Transverse colon (tissue), 4 donors: ENCODE measurements around the gene KAT6B.

Experiments
- EP300 ChIP-seq: sonication (generic); formaldehyde crosslinking; IDR thresholded peaks from one replicate; pipeline ENCODE4 v1.6.1; 2017; ENCODE audit warnings: antibody characterized with exemption, low read depth
- POLR2AphosphoS5 ChIP-seq, 3 donors: sonication (generic); formaldehyde crosslinking; IDR thresholded peaks; one replicate each; pipeline ENCODE4 v1.6.1; 2016; ENCODE audit warnings: antibody characterized with exemption in 3 of 3
- TF ChIP-seq, protein P1 (sequence below), 5 experiments: fragments of 200-600 bp in 3 of 5; fragments of 450-650 bp in 2 of 5; sonication (generic) in 3 of 5; IDR thresholded peaks; 1 replicate in 2 of 5; 2 replicates in 3 of 5; pipeline ENCODE4 v1.5.1; 2016 to 2017; ENCODE audit warnings: antibody characterized with exemption in 5 of 5, inconsistent platforms in 3 of 5, mild to moderate bottlenecking in 2 of 5, moderate library complexity in 1 of 5

GRCh38 chr10:74963549-74963948 lies 137.1 kb downstream of the KAT6B start:
- TF ChIP-seq, protein P1, sequence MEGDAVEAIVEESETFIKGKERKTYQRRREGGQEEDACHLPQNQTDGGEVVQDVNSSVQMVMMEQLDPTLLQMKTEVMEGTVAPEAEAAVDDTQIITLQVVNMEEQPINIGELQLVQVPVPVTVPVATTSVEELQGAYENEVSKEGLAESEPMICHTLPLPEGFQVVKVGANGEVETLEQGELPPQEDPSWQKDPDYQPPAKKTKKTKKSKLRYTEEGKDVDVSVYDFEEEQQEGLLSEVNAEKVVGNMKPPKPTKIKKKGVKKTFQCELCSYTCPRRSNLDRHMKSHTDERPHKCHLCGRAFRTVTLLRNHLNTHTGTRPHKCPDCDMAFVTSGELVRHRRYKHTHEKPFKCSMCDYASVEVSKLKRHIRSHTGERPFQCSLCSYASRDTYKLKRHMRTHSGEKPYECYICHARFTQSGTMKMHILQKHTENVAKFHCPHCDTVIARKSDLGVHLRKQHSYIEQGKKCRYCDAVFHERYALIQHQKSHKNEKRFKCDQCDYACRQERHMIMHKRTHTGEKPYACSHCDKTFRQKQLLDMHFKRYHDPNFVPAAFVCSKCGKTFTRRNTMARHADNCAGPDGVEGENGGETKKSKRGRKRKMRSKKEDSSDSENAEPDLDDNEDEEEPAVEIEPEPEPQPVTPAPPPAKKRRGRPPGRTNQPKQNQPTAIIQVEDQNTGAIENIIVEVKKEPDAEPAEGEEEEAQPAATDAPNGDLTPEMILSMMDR (IDR thresholded peaks at IDR 0.05), result no peak
- no peak for TF ChIP-seq POLR2AphosphoS5 (IDR thresholded peaks at IDR 0.05)
- no peak for TF ChIP-seq EP300
